HCT116 (cell line): ENCODE data around the gene AP5S1. TPM values are rescaled to one million over a fixed set of nuclear protein-coding genes. Genes with fewer than 3 reads are reported as not detected.
A peak's percentile ranks its signal among the peaks of the same experiment; 100 is the strongest.

ENCODE experiments used
- ATAC-seq: fragments of 200-7000 bp; cut with Tn5 transposase; 2 replicates; pipeline ENCODE4 v1.9.1; 2020; ENCODE audit warnings: mild to moderate bottlenecking, moderate library complexity
- BruUV-seq: library from RNA; stranded (reverse); fragments of 400-500 nt; replicated peaks from 2 replicates; lab custom pipeline; 2021; lab: Mats Ljungman, UMichigan
- CTCF ChIA-PET: fragments of 300-600 bp; sonication (Branson Sonifier 250); formaldehyde crosslinking; loops from one replicate; lab custom pipeline; 2021; ENCODE audit warnings: antibody characterized with exemption; lab: Charles Lee
- POLR2A ChIA-PET: fragments of 300-600, 350-600 bp; sonication (Branson Sonifier 250); formaldehyde crosslinking; loops from one replicate; lab custom pipeline; 2021; ENCODE audit warnings: antibody characterized with exemption; lab: Charles Lee
- RAD21 ChIA-PET, 2 experiments: fragments of 300-600 bp; sonication (Branson Sonifier 250); formaldehyde crosslinking; loops; one replicate each; lab custom pipeline; 2023; ENCODE audit warnings: low total read pairs in 2 of 2; ENCODE audit not compliant: uncharacterized antibody in 2 of 2, unreplicated experiment in 2 of 2, low non-redundant PET in 1 of 2; lab: Charles Lee
- DNase-seq: peaks from one replicate; pipeline ENCODE4 v3.0.0-alpha.2; 2010; ENCODE audit warnings: low read depth, low spot score
- H2AFZ ChIP-seq: fragments of 200-600 bp; shearing (Covaris generic), sonication (generic); 2 replicates; pipeline ENCODE4 v1.6.1; 2017; ENCODE audit warnings: low read depth, mixed run types, mixed read lengths, antibody characterized with exemption, low read length; ENCODE audit not compliant: poor library complexity, severe bottlenecking
- H3K27ac ChIP-seq: 2 replicates; pipeline ENCODE4 v1.5.1; 2012; ENCODE audit warnings: low read depth, low read length
- H3K27me3 ChIP-seq: fragments of 200-600 bp; sonication (generic); 2 replicates; pipeline ENCODE4 v1.6.1; 2016; ENCODE audit warnings: mixed run types, low read length, mixed read lengths; ENCODE audit not compliant: insufficient read depth
- H3K36me3 ChIP-seq, 2 experiments: fragments of 200-500 bp in 1 of 2; fragments of 200-600 bp in 1 of 2; sonication (Bioruptor generic) in 1 of 2; sonication (generic) in 1 of 2; 2 replicates each; pipeline versions ENCODE4 v1.5.1 to v1.6.1; 2014 to 2016; ENCODE audit warnings: low read length in 2 of 2, inconsistent platforms in 1 of 2, mixed read lengths in 1 of 2, mixed run types in 1 of 2; ENCODE audit not compliant: insufficient read depth in 2 of 2, control insufficient read depth in 1 of 2
- H3K4me1 ChIP-seq, 2 experiments: fragments of 200-600 bp in 1 of 2; sonication (generic) in 1 of 2; 2 replicates each; pipeline versions ENCODE4 v1.5.1 to v1.6.1; 2012 to 2017; ENCODE audit warnings: low read length in 2 of 2, inconsistent platforms in 1 of 2, mild to moderate bottlenecking in 1 of 2, mixed read lengths in 1 of 2, mixed run types in 1 of 2, moderate library complexity in 1 of 2; ENCODE audit not compliant: insufficient read depth in 2 of 2, control insufficient read depth in 1 of 2
- H3K4me2 ChIP-seq: fragments of 200-600 bp; sonication (generic); 2 replicates; pipeline ENCODE4 v1.6.1; 2017; ENCODE audit warnings: mixed run types, low read length, mixed read lengths
- H3K4me3 ChIP-seq, 2 experiments: fragments of 200-600 bp in 1 of 2; sonication (generic) in 1 of 2; replicated peaks in 1 of 2; 2 replicates each; pipeline ENCODE4 v1.5.1; 2011 to 2016; ENCODE audit warnings: low read length in 2 of 2, control low read depth in 1 of 2, low read depth in 1 of 2, mild to moderate bottlenecking in 1 of 2, mixed read lengths in 1 of 2, mixed run types in 1 of 2
- H3K79me2 ChIP-seq: fragments of 200-600 bp; sonication (generic); 2 replicates; pipeline ENCODE4 v1.6.1; 2017; ENCODE audit warnings: mild to moderate bottlenecking, mixed run types, low read length, moderate library complexity, mixed read lengths; ENCODE audit not compliant: insufficient read depth
- H3K9ac ChIP-seq: fragments of 200-600 bp; sonication (generic); 2 replicates; pipeline ENCODE4 v1.6.1; 2016; ENCODE audit warnings: low read length, mixed read lengths
- H3K9me2 ChIP-seq: fragments of 200-600 bp; sonication (generic), shearing (Covaris generic); 2 replicates; pipeline ENCODE4 v1.6.1; 2017; ENCODE audit warnings: mixed run types, mild to moderate bottlenecking, moderate library complexity; ENCODE audit not compliant: insufficient read depth
- H3K9me3 ChIP-seq, 2 experiments: fragments of 200-500 bp in 1 of 2; fragments of 200-600 bp in 1 of 2; sonication (Bioruptor generic) in 1 of 2; sonication (generic) in 1 of 2; 2 replicates each; pipeline ENCODE4 v1.6.1; 2014 to 2017; ENCODE audit warnings: low read length in 2 of 2, mixed read lengths in 2 of 2, inconsistent platforms in 1 of 2, low read depth in 1 of 2, mild to moderate bottlenecking in 1 of 2, mixed run types in 1 of 2, moderate library complexity in 1 of 2; ENCODE audit not compliant: control insufficient read depth in 1 of 2, insufficient read depth in 1 of 2
- H4K20me1 ChIP-seq: fragments of 200-600 bp; sonication (generic), shearing (Covaris generic); 2 replicates; pipeline ENCODE4 v1.6.1; 2017; ENCODE audit warnings: mixed run types, mild to moderate bottlenecking, moderate library complexity; ENCODE audit not compliant: insufficient read depth
- EZH2 ChIP-seq: fragments of 200-600 bp; sonication (generic); IDR thresholded peaks from 2 replicates; pipeline ENCODE4 v1.6.1; 2017; ENCODE audit warnings: antibody characterized with exemption, mixed run types
- EZH2phosphoT487 ChIP-seq: fragments of 200-600 bp; IDR thresholded peaks from 2 replicates; pipeline ENCODE4 v1.6.1; 2018; ENCODE audit warnings: antibody characterized with exemption, borderline replicate concordance
- POLR2A ChIP-seq: IDR thresholded peaks from 2 replicates; pipeline ENCODE4 v1.7.0; 2011; ENCODE audit warnings: borderline replicate concordance; ENCODE audit not compliant: insufficient read depth, insufficient read length; ENCODE audit errors: extremely low read depth
- POLR2AphosphoS5 ChIP-seq: IDR thresholded peaks from 2 replicates; pipeline ENCODE4 v1.6.1; 2011; ENCODE audit warnings: mild to moderate bottlenecking, low read depth, low read length, moderate library complexity
- RAD21 ChIP-seq: IDR thresholded peaks from 2 replicates; pipeline ENCODE4 v1.6.1; 2012; ENCODE audit warnings: low read depth, mild to moderate bottlenecking
- REST ChIP-seq: IDR thresholded peaks from 2 replicates; pipeline ENCODE4 v1.6.1; 2012; ENCODE audit warnings: low read depth
- SP1 ChIP-seq: IDR thresholded peaks from 2 replicates; pipeline ENCODE4 v1.6.1; 2012; ENCODE audit warnings: low read depth
- intact Hi-C: fragments of 100-400 bp; cut with micrococcal nuclease; formaldehyde crosslinking; loops from 2 replicates; pipeline ENCODE4 v1.10.0; 2022
- total RNA-seq: library from RNA; stranded (reverse); gene quantifications from one replicate; pipeline ENCODE4 v1.2.1, GENCODE V29; 2021; ENCODE audit not compliant: unreplicated experiment

The AP5S1 gene
- total RNA-seq, 1 experiment from 2014 or later, result 12.1 TPM

- H3K27ac ChIP-seq, result no peak overlapping the region
- H3K9ac ChIP-seq, result no peak overlapping the region
- intact Hi-C loops, result no loop called here
- H3K4me1 ChIP-seq, result peaks cover 21 to 41% of the 10 kb centered on the region in 2 experiments
- no TSS peak for BruUV-seq
- no peak overlapping the region for H3K4me2 ChIP-seq
- no peak overlapping the region for H2AFZ ChIP-seq
- peaks cover 27% of the 10 kb centered on the region for H3K79me2 ChIP-seq
- H3K4me3 ChIP-seq, result no peak overlapping the region
- ATAC-seq, result no peak
- no peaks in the 10 kb centered on the region for H4K20me1 ChIP-seq
- no peaks in the 10 kb centered on the region for H3K9me2 ChIP-seq
- TF ChIP-seq POLR2AphosphoS5, result peak; percentile 2; the same call in 1 of the 2 replicates
- no peak for TF ChIP-seq SP1
- H3K27me3 ChIP-seq, result no peaks in the 10 kb centered on the region
- ChIA-PET CTCF (interaction anchor here (1.0 kb wide), 1 partner anchor 107 kb away, joined by 3 read pairs; no protein-coding TSS in a partner anchor), RAD21 (no interaction called here), POLR2A (no interaction called here)
- peaks cover 0 to 8% of the 10 kb centered on the region in 2 experiments; a peak in 1 of 4 replicates for H3K36me3 ChIP-seq
- no peak for DNase-seq
- no peaks in the 10 kb centered on the region for H3K9me3 ChIP-seq
Measured at GRCh38 chr20:3783511-3784195, 36.7 kb upstream of the AP5S1 start.

DNA sequence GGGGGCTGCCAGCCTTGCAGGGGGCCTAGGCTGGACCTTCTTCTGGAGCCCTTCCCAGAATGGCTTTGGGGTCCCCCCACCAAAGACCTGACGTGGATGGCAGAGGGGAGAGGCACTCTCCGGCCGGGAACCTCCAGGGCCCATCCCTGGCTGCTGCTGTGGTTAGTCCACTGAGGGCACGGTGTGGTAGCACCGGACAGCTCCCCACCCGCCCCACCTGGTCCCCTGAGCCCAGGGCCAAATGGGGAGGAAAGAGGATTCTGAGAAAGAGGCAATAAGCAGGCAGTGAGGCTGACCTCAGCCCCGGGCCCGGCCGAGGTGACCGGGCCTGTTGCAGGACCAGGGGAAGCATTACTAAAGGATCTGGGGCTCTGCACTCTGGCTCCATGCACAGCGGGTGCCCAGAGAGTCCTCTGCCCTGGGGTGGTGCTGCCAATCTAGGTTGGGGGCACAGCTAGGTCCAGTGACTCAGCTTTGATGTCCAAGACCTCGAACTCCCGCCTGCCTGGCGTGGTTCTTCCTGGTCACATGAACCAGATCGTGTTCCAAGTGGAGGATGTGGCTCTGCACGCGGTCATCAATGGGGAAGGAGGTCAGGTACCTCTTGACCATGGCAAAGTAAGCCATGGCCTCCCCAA is 36.0 kb upstream of the AP5S1 start:
- Histone ChIP-seq H3K36me3 (peaks cover 0 to 8% of the 10 kb centered on the region in 2 experiments; a peak in 1 of 4 replicates), H3K79me2 (peaks cover 27% of the 10 kb centered on the region), H3K27me3 (no peaks in the 10 kb centered on the region), H3K27ac (no peak overlapping the region; the same call in 1 of the 2 replicates), H4K20me1 (no peaks in the 10 kb centered on the region), H3K9me3 (no peaks in the 10 kb centered on the region), H3K4me3 (no peak overlapping the region), H3K4me1 (peaks cover 25 to 47% of the 10 kb centered on the region in 2 experiments), H3K9ac (no peak overlapping the region), H2AFZ (no peak overlapping the region), H3K4me2 (peak overlapping the region; percentile 88; the same call in 1 of the 2 replicates), H3K9me2 (no peaks in the 10 kb centered on the region)
- no peak for ATAC-seq
- TF ChIP-seq EZH2, result no peak
- TF ChIP-seq POLR2A, result no peak
- no peak for TF ChIP-seq RAD21
- no peak for TF ChIP-seq EZH2phosphoT487
- 0 out of 2 replicates have a peak, but pooled peaks have one; percentile 24 for TF ChIP-seq POLR2AphosphoS5
- TF ChIP-seq REST, result no peak
- intact Hi-C loops, result no loop called here
- ChIA-PET CTCF (interaction anchor here (1.0 kb wide), 1 partner anchor 107 kb away, joined by 3 read pairs; no protein-coding TSS in a partner anchor), RAD21 (no interaction called here), POLR2A (no interaction called here)
- DNase-seq, result no peak
- BruUV-seq, result TSS peak; percentile 88
